DND-41 (cell line): ENCODE data around the gene OGG1.
A peak's percentile ranks its signal among the peaks of the same experiment; 100 is the strongest.

ENCODE experiments used
- ATAC-seq: fragments of 200-7000 bp; cut with Tn5 transposase; 3 replicates; pipeline ENCODE4 v1.9.1; 2021; ENCODE audit warnings: low read depth; ENCODE audit not compliant: insufficient read depth
- DNase-seq: peaks from one replicate; pipeline ENCODE4 v3.0.0-alpha.2; 2020
- H2AFZ ChIP-seq: 2 replicates; pipeline ENCODE4 v1.6.0; 2012; ENCODE audit warnings: low read depth, low read length
- H3K27ac ChIP-seq: 2 replicates; pipeline ENCODE4 v1.5.1; 2012; ENCODE audit warnings: low read length, inconsistent platforms
- H3K27me3 ChIP-seq: fragments of 200-600 bp; sonication (generic); 2 replicates; pipeline ENCODE4 v1.6.0; 2012; ENCODE audit warnings: low read length, mild to moderate bottlenecking, inconsistent platforms; ENCODE audit not compliant: insufficient read depth, poor library complexity
- H3K36me3 ChIP-seq: 2 replicates; pipeline ENCODE4 v1.5.1; 2012; ENCODE audit warnings: low read length, inconsistent platforms; ENCODE audit not compliant: insufficient read depth
- H3K4me1 ChIP-seq: 2 replicates; pipeline ENCODE4 v1.5.1; 2012; ENCODE audit warnings: mild to moderate bottlenecking, low read length; ENCODE audit not compliant: insufficient read depth
- H3K4me2 ChIP-seq: 2 replicates; pipeline ENCODE4 v1.6.0; 2012; ENCODE audit warnings: mild to moderate bottlenecking, moderate library complexity, low read length, inconsistent platforms; ENCODE audit not compliant: insufficient read depth
- H3K4me3 ChIP-seq, 2 experiments: fragments of 200-600 bp in 1 of 2; shearing (Covaris generic) in 1 of 2; 2 replicates each; pipeline ENCODE4 v1.5.1; 2012 to 2016; ENCODE audit warnings: inconsistent platforms in 2 of 2, low read length in 2 of 2, mild to moderate bottlenecking in 2 of 2, low read depth in 1 of 2, moderate library complexity in 1 of 2
- H3K79me2 ChIP-seq: 2 replicates; pipeline ENCODE4 v1.6.0; 2012; ENCODE audit warnings: low read length, inconsistent platforms; ENCODE audit not compliant: insufficient read depth
- H3K9ac ChIP-seq: 2 replicates; pipeline ENCODE4 v1.6.0; 2012; ENCODE audit warnings: low read depth, mild to moderate bottlenecking, inconsistent platforms, low read length, moderate library complexity
- H3K9me3 ChIP-seq: 2 replicates; pipeline ENCODE4 v1.5.1; 2012; ENCODE audit warnings: low read length, moderate library complexity, mild to moderate bottlenecking, inconsistent platforms; ENCODE audit not compliant: insufficient read depth, severe bottlenecking
- H4K20me1 ChIP-seq: 2 replicates; pipeline ENCODE4 v1.6.0; 2012; ENCODE audit warnings: low read length; ENCODE audit not compliant: insufficient read depth
- CTCF ChIP-seq: IDR thresholded peaks from 2 replicates; pipeline ENCODE4 v1.5.1; 2012; ENCODE audit warnings: borderline replicate concordance, low read length, moderate library complexity, mild to moderate bottlenecking; ENCODE audit not compliant: poor library complexity, severe bottlenecking; ENCODE audit errors: extremely low read depth
- EZH2 ChIP-seq: IDR thresholded peaks from 3 replicates; pipeline ENCODE4 v1.6.1; 2012; ENCODE audit warnings: borderline replicate concordance, low read depth, mild to moderate bottlenecking, moderate library complexity, low read length, inconsistent platforms; ENCODE audit not compliant: severe bottlenecking

OGG1 gene

GRCh38 chr3:9797196-9797945 lies 47.6 kb downstream of the OGG1 start:
- Histone ChIP-seq H3K9ac (no peak overlapping the region), H3K36me3 (peaks cover 68% of the 10 kb centered on the region)
- ATAC-seq, result no peak

GRCh38 chr3:9800529-9800928 lies 50.8 kb downstream of the OGG1 start:
- ATAC-seq, result peak; percentile 48; the same call in 1 of the 3 replicates
- Histone ChIP-seq H3K36me3 (peaks cover 81% of the 10 kb centered on the region), H3K4me3 (no peak overlapping the region), H3K9ac (no peak overlapping the region), H3K4me2 (no peak overlapping the region), H3K9me3 (no peaks in the 10 kb centered on the region), H3K27ac (no peak overlapping the region), H3K79me2 (peaks cover 24% of the 10 kb centered on the region), H2AFZ (no peak overlapping the region), H4K20me1 (peaks cover 22% of the 10 kb centered on the region), H3K27me3 (no peaks in the 10 kb centered on the region), H3K4me1 (0 out of 2 replicates have a peak, but pooled peaks cover 2% of the 10 kb centered on the region)
- DNase-seq, result no peak
- TF ChIP-seq EZH2 (no peak), CTCF (peak; percentile 46)

More at GRCh38 chr3:9797196-9797945, 47.6 kb downstream of the OGG1 start:
- Histone ChIP-seq H3K27ac (no peak overlapping the region), H3K4me3 (no peak overlapping the region), H2AFZ (no peak overlapping the region), H3K9me3 (no peaks in the 10 kb centered on the region), H4K20me1 (peaks cover 38% of the 10 kb centered on the region), H3K27me3 (no peaks in the 10 kb centered on the region), H3K4me2 (no peak overlapping the region), H3K79me2 (peaks cover 50% of the 10 kb centered on the region), H3K4me1 (peaks cover 22% of the 10 kb centered on the region)
- no peak for DNase-seq
- TF ChIP-seq EZH2, result no peak
- no peak for TF ChIP-seq CTCF

- Histone ChIP-seq H3K79me2 (no peaks in the 10 kb centered on the region), H3K4me1 (no peaks in the 10 kb centered on the region), H4K20me1 (peaks cover 13% of the 10 kb centered on the region), H2AFZ (no peak overlapping the region), H3K27me3 (no peaks in the 10 kb centered on the region), H3K27ac (no peak overlapping the region), H3K36me3 (peaks cover 89% of the 10 kb centered on the region), H3K4me2 (no peak overlapping the region), H3K9me3 (no peaks in the 10 kb centered on the region), H3K4me3 (no peak overlapping the region), H3K9ac (no peak overlapping the region)
- DNase-seq, result no peak
- no peak for ATAC-seq
- TF ChIP-seq EZH2 (no peak), CTCF (no peak)
Measured at GRCh38 chr3:9803494-9803893, 53.7 kb downstream of the OGG1 start.
